ENCODE results near the gene ARHGAP33. TPM values are rescaled to one million over a fixed set of nuclear protein-coding genes. Genes with fewer than 3 reads are reported as not detected.

ARHGAP33 gene
- total and polyA plus RNA-seq, 10 donors, result 3.1 to 25.2 (median 12.6) TPM

- Histone ChIP-seq H3K36me3 (no peaks in the 10 kb centered on the region), H3K27me3 (replicated peaks in 1 of 7) (peaks cover 0 to 18% (median 0%) of the 10 kb centered on the region in 7 donors), H3K9me3 (peaks cover 0 to 3% (median 0%) of the 10 kb centered on the region in 8 donors), H3K27ac (no peak overlapping the region), H3K4me1 (peaks cover 0 to 24% (median 2%) of the 10 kb centered on the region in 6 donors), H3K4me3 (no peak overlapping the region)
- WGBS, 5 donors, result 87 to 98% (median 91%) methylated on average over 11 to 18 of the region's 18 CpGs
- intact Hi-C loops (cut with DNase I; ENCODE audit: low total_unique reads), result no loop called here
- TF ChIP-seq, protein P1, sequence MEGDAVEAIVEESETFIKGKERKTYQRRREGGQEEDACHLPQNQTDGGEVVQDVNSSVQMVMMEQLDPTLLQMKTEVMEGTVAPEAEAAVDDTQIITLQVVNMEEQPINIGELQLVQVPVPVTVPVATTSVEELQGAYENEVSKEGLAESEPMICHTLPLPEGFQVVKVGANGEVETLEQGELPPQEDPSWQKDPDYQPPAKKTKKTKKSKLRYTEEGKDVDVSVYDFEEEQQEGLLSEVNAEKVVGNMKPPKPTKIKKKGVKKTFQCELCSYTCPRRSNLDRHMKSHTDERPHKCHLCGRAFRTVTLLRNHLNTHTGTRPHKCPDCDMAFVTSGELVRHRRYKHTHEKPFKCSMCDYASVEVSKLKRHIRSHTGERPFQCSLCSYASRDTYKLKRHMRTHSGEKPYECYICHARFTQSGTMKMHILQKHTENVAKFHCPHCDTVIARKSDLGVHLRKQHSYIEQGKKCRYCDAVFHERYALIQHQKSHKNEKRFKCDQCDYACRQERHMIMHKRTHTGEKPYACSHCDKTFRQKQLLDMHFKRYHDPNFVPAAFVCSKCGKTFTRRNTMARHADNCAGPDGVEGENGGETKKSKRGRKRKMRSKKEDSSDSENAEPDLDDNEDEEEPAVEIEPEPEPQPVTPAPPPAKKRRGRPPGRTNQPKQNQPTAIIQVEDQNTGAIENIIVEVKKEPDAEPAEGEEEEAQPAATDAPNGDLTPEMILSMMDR (IDR thresholded peaks at IDR 0.05 in 8 of 11, conservative IDR thresholded peaks at IDR 0.05 in 3 of 11), result no peak
- TF ChIP-seq POLR2AphosphoS5 (IDR thresholded peaks at IDR 0.05) (no peak), POLR2A (IDR thresholded peaks at IDR 0.05) (no peak)
- DNase-seq, result no peak
Measured at GRCh38 chr19:35806597-35806996, 31.2 kb downstream of the ARHGAP33 start.

- peaks cover 0 to 24% (median 2%) of the 10 kb centered on the region in 6 donors for H3K4me1 ChIP-seq
Measured at GRCh38 chr19:35807633-35808032, 32.3 kb downstream of the ARHGAP33 start.

GRCh38 chr19:35811317-35812219 is 36.2 kb downstream of the ARHGAP33 start:
- intact Hi-C loops (cut with DNase I; ENCODE audit: low total_unique reads), result no loop called here
- no peak overlapping the region for H3K27ac ChIP-seq
- H3K4me3 ChIP-seq, result no peak overlapping the region
- no peak for DNase-seq
- no peaks in the 10 kb centered on the region for H3K9me3 ChIP-seq
- peaks cover 0 to 4% (median 0%) of the 10 kb centered on the region in 6 donors for H3K4me1 ChIP-seq
- peaks cover 0 to 59% (median 0%) of the 10 kb centered on the region in 7 donors for H3K27me3 ChIP-seq (replicated peaks in 1 of 7)
- TF ChIP-seq, protein P1 (IDR thresholded peaks at IDR 0.05 in 8 of 11, conservative IDR thresholded peaks at IDR 0.05 in 3 of 11), result no peak
- no peak for TF ChIP-seq POLR2AphosphoS5 (IDR thresholded peaks at IDR 0.05)
- no peak for TF ChIP-seq POLR2A (IDR thresholded peaks at IDR 0.05)
- 74 to 83% (median 79%) methylated on average over 6 to 18 of the region's 18 CpGs for WGBS, 5 donors
- H3K36me3 ChIP-seq, result no peaks in the 10 kb centered on the region

More at GRCh38 chr19:35807633-35808032, 32.3 kb downstream of the ARHGAP33 start:
- no peaks in the 10 kb centered on the region for H3K9me3 ChIP-seq
- no peak overlapping the region for H3K27ac ChIP-seq
- no peak overlapping the region for H3K4me3 ChIP-seq
- intact Hi-C loops (cut with DNase I; ENCODE audit: low total_unique reads), result no loop called here
- H3K27me3 ChIP-seq (replicated peaks in 1 of 7), result peaks cover 0 to 28% (median 0%) of the 10 kb centered on the region in 7 donors
- TF ChIP-seq, protein P1 (IDR thresholded peaks at IDR 0.05 in 8 of 11, conservative IDR thresholded peaks at IDR 0.05 in 3 of 11), result no peak
- TF ChIP-seq POLR2A (IDR thresholded peaks at IDR 0.05) (no peak), POLR2AphosphoS5 (IDR thresholded peaks at IDR 0.05) (no peak)
- 90 to 93% (median 91%) methylated on average over 5 of the region's 5 CpGs for WGBS, 5 donors
- DNase-seq, result no peak
- no peaks in the 10 kb centered on the region for H3K36me3 ChIP-seq
